Prostate gland (tissue), 2 donors: ENCODE results near the gene BRF1. TPM values are rescaled to one million over a fixed set of nuclear protein-coding genes. Genes with fewer than 3 reads are reported as not detected.

Experiments
- DNase-seq: peaks from one replicate; pipeline ENCODE4 v3.0.0-alpha.2; 2019; ENCODE audit warnings: low spot score
- H3K27ac ChIP-seq, 2 donors: fragments of 200-600 bp; sonication (generic); 2 replicates each; pipeline ENCODE4 v1.5.1; 2017 to 2019
- H3K27me3 ChIP-seq: fragments of 200-600 bp; sonication (generic); replicated peaks from 2 replicates; pipeline ENCODE4 v1.5.1; 2019; ENCODE audit not compliant: insufficient read depth
- H3K36me3 ChIP-seq, 2 donors: fragments of 200-600 bp; sonication (generic); 1 replicate in 1 of 2; 2 replicates in 1 of 2; pipeline versions ENCODE4 v1.5.1 to v1.8.1; 2017 to 2019
- H3K4me1 ChIP-seq: fragments of 200-600 bp; sonication (generic); replicated peaks from 2 replicates; pipeline ENCODE4 v1.5.1; 2019
- H3K4me3 ChIP-seq, 2 donors: fragments of 200-600 bp; sonication (generic); 2 replicates each; pipeline ENCODE4 v1.5.1; 2017 to 2019
- H3K9me3 ChIP-seq: fragments of 200-600 bp; sonication (generic); 2 replicates; pipeline ENCODE4 v1.5.1; 2017
- POLR2A ChIP-seq: fragments of 450-650 bp; IDR thresholded peaks from one replicate; pipeline ENCODE4 v1.6.1; 2016; ENCODE audit warnings: antibody characterized with exemption, mild to moderate bottlenecking
- POLR2AphosphoS5 ChIP-seq: sonication (generic); formaldehyde crosslinking; IDR thresholded peaks from one replicate; pipeline ENCODE4 v1.6.1; 2017; ENCODE audit warnings: antibody characterized with exemption
- WGBS: methylation state at CpG from one replicate; pipeline ENCODE4 v1.1.5; 2018; 5-methylcytosine and 5-hydroxymethylcytosine counted together
- intact Hi-C: fragments of 100-400 bp; cut with DNase I; formaldehyde crosslinking; loops from one replicate; pipeline ENCODE4 v1.14.2; 2022
- total RNA-seq, 2 donors: library from RNA; depleted of rRNA; stranded (reverse); fragments of >200 nt; gene quantifications; one replicate each; pipeline ENCODE4 v1.1.0, GENCODE V29; 2016
- TF ChIP-seq, protein P1 (sequence below), 4 experiments: fragments of 200-600 bp in 2 of 4; fragments of 450-650 bp in 2 of 4; sonication (generic) in 2 of 4; IDR thresholded peaks; 1 replicate in 3 of 4; 2 replicates in 1 of 4; pipeline ENCODE4 v1.5.1; 2016 to 2019; ENCODE audit warnings: antibody characterized with exemption in 4 of 4, mild to moderate bottlenecking in 2 of 4, moderate library complexity in 2 of 4

BRF1 gene
- total RNA-seq, 2 donors from 2014 or later = 64.9 to 88.9 TPM

DNA sequence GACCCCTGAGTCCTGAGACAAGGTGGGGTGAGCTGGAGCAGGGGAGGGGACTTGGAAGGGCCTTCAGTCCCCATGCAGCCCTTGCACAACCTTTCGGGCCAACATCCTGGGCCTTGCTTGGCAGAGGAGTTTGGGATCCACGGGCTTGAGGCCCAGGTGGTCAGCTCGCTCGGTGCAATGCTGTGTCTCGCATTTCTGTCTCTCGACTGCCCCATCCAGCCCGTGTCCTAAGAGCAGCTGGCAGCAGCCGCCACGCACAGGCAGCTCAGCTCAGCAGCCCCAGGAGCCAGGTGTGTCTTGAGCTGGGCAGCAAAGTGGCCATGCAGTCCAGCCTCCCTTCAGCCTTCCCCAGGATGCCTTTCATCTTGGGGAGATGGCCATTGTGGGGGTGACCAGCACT, 24.5 kb upstream of the BRF1 start:
- whole genome bisulfite sequencing = 80% methylated on average over 9 of the region's 9 CpGs
- Histone ChIP-seq H3K9me3 (no peaks in the 10 kb centered on the region), H3K27ac (no peak overlapping the region), H3K4me3 (no peak overlapping the region), H3K4me1 (no peaks in the 10 kb centered on the region), H3K27me3 (no peaks in the 10 kb centered on the region), H3K36me3 (no peaks in the 10 kb centered on the region)
- DNase-seq = no peak
- intact Hi-C loops = no loop called here
- TF ChIP-seq POLR2AphosphoS5 = no peak
- TF ChIP-seq, protein P1, sequence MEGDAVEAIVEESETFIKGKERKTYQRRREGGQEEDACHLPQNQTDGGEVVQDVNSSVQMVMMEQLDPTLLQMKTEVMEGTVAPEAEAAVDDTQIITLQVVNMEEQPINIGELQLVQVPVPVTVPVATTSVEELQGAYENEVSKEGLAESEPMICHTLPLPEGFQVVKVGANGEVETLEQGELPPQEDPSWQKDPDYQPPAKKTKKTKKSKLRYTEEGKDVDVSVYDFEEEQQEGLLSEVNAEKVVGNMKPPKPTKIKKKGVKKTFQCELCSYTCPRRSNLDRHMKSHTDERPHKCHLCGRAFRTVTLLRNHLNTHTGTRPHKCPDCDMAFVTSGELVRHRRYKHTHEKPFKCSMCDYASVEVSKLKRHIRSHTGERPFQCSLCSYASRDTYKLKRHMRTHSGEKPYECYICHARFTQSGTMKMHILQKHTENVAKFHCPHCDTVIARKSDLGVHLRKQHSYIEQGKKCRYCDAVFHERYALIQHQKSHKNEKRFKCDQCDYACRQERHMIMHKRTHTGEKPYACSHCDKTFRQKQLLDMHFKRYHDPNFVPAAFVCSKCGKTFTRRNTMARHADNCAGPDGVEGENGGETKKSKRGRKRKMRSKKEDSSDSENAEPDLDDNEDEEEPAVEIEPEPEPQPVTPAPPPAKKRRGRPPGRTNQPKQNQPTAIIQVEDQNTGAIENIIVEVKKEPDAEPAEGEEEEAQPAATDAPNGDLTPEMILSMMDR (IDR thresholded peaks at IDR 0.05) = no peak
- TF ChIP-seq POLR2A = no peak

DNA sequence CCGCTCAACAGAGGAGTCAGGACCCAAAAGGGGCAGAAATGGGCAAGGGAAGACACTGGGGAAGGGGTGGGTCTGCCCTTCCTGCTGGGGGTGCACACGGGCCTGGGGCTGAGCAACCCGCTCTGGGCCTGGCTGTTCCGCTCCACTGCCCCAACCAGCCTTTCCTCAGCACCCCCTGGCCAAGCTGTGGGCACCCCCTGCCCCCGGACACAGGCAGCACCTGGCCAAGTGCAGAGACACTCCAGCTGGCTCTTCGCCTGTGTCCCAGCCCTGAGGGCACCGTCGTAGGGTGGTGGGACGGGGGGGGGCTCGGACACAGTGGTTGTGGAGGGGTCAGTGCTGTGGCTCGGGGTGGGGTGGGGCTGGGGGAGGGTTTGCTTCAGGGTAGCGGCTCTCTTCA, 24.1 kb upstream of the BRF1 start:
- Histone ChIP-seq H3K27ac (no peak overlapping the region), H3K4me1 (no peaks in the 10 kb centered on the region)

DNA sequence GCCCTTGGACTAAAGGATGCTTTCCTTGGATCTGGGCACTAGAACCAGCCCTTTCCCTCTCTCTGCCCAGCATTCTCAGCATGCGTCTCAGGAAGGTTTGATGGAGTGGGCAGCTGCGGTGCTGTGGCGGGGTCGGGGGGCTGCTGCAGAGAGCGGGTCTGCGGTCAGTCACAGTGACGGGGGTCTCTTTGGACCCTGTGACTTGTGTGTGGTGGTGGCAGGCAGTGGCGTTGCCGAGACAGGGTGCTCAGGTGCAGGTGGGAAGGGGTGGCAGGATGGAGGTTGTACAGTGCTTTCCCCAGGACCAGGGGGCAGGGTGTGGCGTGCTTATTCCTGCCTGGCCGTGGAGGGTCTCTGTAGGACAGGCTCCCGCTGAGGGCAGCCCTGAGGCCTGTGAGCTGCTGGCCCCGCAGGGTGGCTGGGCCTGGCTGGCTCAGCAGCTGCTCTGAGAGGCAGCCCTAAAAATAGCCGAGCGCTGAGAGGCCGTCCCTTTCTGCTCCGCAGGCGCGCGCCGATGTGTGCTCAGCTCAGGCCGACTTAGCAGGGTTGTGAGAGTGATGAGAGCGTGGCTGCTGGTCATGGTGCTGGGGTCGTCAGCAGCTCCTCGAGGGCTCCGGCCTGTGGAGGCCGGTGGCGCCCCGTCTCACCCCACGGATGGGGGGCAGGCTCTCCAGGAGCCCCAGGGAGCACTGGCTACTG, 23.4 kb upstream of the BRF1 start:
- Histone ChIP-seq H3K27ac (no peak overlapping the region), H3K4me3 (no peak overlapping the region), H3K4me1 (no peaks in the 10 kb centered on the region), H3K9me3 (no peaks in the 10 kb centered on the region), H3K36me3 (no peaks in the 10 kb centered on the region), H3K27me3 (no peaks in the 10 kb centered on the region)
- intact Hi-C loops = no loop called here
- TF ChIP-seq, protein P1 (IDR thresholded peaks at IDR 0.05) = no peak
- TF ChIP-seq POLR2A (no peak), POLR2AphosphoS5 (no peak)
- no peak for DNase-seq
- WGBS = 81% methylated on average over 25 of the region's 30 CpGs

More for the DNA sequence above, 24.1 kb upstream of the BRF1 start:
- Histone ChIP-seq H3K4me3 (no peak overlapping the region), H3K9me3 (no peaks in the 10 kb centered on the region), H3K36me3 (no peaks in the 10 kb centered on the region), H3K27me3 (no peaks in the 10 kb centered on the region)
- TF ChIP-seq POLR2AphosphoS5 (no peak), POLR2A (no peak)
- TF ChIP-seq, protein P1 (IDR thresholded peaks at IDR 0.05) = no peak
- no peak for DNase-seq
- WGBS = 68% methylated on average over 12 of the region's 12 CpGs
- intact Hi-C loops = no loop called here

DNA sequence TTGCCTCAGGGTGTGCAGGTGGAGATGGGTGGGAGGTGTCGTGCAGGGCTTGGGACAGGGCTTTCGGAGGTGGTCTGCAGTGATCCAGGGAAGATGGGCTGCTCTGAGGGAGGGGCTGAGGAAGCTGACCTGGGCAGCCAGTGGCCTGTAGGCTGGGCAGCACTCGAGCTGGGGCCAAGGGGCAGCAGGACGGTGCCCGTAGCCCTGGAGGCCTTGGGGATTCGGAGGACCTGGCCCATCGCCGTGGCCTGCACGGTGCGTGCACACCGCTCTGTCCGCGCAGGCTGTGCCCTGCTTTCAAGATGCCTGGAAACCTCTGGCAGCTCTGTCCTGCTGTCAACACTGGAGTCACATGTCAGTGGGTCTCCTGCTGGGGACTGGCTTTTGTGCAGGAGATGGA, 22.9 kb upstream of the BRF1 start:
- Histone ChIP-seq H3K4me1 (no peaks in the 10 kb centered on the region), H3K27ac (no peak overlapping the region), H3K4me3 (no peak overlapping the region), H3K27me3 (no peaks in the 10 kb centered on the region), H3K9me3 (no peaks in the 10 kb centered on the region), H3K36me3 (no peaks in the 10 kb centered on the region)
- intact Hi-C loops = no loop called here
- DNase-seq = no peak
- WGBS = 88% methylated on average over 13 of the region's 13 CpGs
- no peak for TF ChIP-seq POLR2AphosphoS5

DNA sequence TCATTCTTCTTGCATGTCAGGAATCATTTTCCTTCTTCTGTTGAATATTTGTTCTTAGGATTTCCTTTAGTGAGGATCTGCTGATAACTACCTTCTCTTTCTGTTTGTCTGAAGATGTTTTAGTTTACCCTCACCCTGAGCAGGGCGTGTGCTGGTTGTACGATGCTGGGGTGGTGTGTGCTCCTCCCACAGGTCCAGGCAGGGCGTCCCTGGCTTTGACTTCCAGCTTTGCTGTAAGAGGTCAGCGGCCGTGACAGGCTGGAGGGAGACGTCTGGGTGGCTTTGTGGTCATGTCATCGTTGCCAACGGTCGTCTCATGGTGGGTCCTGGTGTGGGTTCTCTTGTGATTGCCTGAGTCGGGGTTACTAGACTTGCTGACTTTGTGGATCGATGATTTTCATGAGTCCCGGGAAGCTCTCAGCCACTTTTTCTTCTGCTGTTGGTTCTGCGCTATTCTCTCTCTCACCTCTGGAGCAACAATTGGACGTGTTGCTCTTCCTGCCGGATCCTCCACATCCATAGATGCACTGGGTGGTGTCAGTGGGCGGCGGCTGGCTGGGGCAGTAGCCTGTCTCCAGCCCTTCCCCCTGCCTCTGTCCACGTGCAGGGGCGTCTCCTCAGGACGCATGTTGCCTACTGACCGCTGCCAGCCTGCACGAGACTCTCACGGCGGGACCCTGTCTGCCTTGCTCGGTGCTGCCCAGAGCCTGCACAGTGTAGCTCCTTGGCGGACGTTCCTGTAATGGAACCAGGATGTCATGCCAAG, 22.2 kb upstream of the BRF1 start:
- Histone ChIP-seq H3K27me3 (no peaks in the 10 kb centered on the region), H3K9me3 (no peaks in the 10 kb centered on the region), H3K4me3 (no peak overlapping the region), H3K36me3 (no peaks in the 10 kb centered on the region), H3K4me1 (no peaks in the 10 kb centered on the region), H3K27ac (no peak overlapping the region)
- DNase-seq = no peak
- 80% methylated on average over 27 of the region's 27 CpGs for WGBS
- TF ChIP-seq POLR2A (no peak), POLR2AphosphoS5 (no peak)
- TF ChIP-seq, protein P1 (IDR thresholded peaks at IDR 0.05) = no peak
- intact Hi-C loops = no loop called here
